ENCODE data around the gene RFLNA.

DNA sequence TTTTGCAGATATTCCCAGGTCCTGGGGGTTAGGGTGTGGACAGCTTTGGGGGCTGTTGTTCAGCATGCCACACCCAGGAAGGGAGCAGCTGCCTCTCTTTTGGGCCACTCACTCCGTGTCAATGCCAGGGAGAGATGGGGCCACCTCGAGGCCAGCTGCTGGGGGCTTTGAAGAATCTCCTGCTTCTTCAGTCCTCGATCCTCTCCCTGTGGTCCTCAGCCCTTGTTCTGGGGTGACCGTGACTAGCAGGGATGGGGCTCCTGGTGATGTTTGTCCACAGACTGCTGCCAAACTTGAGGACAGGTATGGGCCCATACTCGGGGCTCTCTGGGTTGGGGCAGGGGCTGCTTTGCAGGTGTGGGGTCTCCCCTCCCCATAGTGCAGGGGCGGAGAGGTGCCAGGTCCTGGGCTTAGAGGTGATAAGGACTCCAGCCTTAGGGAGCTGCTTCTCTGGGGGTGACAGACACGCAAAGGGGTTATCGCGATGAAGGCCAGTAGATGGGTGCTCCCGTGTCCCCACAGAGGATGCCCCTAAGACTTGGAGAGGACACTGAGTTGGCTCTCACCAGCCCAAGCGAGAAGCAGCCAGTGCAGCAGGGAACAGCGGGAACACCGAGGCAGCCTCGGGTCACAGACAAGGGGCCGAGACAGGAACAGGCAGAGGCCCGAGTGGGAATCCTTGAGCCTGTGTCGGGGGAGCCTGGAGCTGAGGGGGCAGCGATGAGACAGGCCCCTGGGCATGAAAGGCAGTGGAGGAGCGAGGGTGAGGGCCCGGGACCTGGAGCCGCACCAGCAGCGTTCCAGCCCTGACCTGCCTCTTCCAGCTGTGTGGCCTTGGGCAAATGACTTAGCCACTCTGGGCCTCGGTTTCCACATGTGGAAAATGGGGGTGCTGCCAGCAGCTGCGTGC, 11.1 kb downstream of the RFLNA start:
- TF ChIP-seq, protein P1, sequence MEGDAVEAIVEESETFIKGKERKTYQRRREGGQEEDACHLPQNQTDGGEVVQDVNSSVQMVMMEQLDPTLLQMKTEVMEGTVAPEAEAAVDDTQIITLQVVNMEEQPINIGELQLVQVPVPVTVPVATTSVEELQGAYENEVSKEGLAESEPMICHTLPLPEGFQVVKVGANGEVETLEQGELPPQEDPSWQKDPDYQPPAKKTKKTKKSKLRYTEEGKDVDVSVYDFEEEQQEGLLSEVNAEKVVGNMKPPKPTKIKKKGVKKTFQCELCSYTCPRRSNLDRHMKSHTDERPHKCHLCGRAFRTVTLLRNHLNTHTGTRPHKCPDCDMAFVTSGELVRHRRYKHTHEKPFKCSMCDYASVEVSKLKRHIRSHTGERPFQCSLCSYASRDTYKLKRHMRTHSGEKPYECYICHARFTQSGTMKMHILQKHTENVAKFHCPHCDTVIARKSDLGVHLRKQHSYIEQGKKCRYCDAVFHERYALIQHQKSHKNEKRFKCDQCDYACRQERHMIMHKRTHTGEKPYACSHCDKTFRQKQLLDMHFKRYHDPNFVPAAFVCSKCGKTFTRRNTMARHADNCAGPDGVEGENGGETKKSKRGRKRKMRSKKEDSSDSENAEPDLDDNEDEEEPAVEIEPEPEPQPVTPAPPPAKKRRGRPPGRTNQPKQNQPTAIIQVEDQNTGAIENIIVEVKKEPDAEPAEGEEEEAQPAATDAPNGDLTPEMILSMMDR (IDR thresholded peaks at IDR 0.05; ENCODE audit: low read depth, low read length): no peak
- TF ChIP-seq EZH2phosphoT487 (IDR thresholded peaks at IDR 0.05; ENCODE audit: low read depth): no peak
